ENCODE results near the gene SLC43A3. TPM values are rescaled to one million over a fixed set of nuclear protein-coding genes. Genes with fewer than 3 reads are reported as not detected.

Gene SLC43A3
- 39.5 TPM for total RNA-seq

DNA sequence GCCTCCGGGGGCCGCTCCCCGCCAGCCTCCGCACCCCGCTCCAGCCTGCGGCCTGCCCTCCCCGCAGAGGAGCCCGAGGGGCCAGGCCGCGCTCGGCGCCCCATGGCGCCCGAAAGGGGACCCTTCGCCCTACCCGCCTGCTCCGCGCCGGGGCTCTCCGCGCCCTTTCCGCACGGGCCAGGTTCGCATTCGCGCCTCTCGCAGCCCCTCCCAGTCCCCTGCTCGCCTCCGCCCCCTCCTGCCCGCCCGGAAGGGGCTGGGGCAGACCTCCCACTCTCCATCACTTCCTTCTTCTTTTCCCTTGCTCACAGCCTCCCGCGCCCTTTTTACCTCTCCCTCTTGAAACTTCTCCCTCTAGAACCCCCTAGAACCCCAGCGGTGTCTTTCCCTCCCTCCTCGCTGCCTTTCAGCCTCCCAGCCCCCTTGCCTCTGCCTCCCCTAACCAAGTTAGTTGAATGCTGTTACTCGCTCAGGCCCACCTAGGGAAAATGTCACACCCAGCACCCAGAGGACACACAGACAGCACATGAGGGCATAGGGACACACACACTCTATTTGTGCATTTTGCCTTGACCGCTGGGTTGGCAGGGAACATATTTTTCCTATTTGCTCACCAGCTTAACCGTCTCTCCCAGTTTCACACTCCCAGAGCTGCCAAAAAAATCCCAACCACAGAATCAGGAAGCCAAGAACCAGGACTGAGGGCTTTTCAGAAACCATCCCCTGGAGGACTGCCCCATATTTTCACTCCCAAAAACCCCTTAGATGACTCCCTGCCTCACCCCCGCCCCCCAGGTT, at the start of gene SLC43A3:
Gene SLC43A3 (minus strand): TSS at position 193 of the 798 bp plus-strand sequence. CDS start 949 bp downstream, outside the sequence.
- DNase-seq (ENCODE audit: low spot score): peak; percentile 73

DNA sequence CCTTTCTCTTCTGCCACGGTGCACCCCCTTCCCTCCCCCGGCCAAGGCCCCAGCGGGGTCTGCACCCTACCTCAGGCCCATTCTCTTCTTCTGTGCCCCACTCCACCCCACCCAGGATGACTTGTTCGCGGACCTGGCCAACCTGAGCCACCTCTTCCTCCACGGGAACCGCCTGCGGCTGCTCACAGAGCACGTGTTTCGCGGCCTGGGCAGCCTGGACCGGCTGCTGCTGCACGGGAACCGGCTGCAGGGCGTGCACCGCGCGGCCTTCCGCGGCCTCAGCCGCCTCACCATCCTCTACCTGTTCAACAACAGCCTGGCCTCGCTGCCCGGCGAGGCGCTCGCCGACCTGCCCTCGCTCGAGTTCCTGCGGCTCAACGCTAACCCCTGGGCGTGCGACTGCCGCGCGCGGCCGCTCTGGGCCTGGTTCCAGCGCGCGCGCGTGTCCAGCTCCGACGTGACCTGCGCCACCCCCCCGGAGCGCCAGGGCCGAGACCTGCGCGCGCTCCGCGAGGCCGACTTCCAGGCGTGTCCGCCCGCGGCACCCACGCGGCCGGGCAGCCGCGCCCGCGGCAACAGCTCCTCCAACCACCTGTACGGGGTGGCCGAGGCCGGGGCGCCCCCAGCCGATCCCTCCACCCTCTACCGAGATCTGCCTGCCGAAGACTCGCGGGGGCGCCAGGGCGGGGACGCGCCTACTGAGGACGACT, 49.3 kb upstream of the SLC43A3 start:
- peak; percentile 57 for DNase-seq (ENCODE audit: low spot score)

DNA sequence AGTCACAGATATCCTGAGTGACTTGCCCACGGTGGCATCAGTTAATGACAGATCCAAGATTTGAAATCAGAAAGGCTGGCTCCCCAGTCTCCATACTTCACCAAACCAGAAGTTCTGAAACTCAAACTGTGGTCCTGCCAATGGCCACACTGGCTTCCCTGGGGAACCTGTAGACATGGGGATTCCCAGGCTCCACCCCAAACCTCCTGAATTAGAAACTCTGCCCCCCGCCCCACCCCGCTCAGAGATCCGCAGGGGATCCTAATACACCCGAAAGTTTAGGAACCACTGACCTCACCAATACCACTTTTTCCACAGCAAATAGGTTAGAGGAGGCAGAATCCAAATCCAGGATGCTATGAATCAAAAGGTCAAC, 48.7 kb upstream of the SLC43A3 start:
- no peak for DNase-seq (ENCODE audit: low spot score)

- no peak for DNase-seq (ENCODE audit: low spot score)
Measured at GRCh38 chr11:57475191-57475590, 48.3 kb upstream of the SLC43A3 start.

GRCh38 chr11:57474803-57475115, 47.8 kb upstream of the SLC43A3 start:
- no peak for DNase-seq (ENCODE audit: low spot score)

DNA sequence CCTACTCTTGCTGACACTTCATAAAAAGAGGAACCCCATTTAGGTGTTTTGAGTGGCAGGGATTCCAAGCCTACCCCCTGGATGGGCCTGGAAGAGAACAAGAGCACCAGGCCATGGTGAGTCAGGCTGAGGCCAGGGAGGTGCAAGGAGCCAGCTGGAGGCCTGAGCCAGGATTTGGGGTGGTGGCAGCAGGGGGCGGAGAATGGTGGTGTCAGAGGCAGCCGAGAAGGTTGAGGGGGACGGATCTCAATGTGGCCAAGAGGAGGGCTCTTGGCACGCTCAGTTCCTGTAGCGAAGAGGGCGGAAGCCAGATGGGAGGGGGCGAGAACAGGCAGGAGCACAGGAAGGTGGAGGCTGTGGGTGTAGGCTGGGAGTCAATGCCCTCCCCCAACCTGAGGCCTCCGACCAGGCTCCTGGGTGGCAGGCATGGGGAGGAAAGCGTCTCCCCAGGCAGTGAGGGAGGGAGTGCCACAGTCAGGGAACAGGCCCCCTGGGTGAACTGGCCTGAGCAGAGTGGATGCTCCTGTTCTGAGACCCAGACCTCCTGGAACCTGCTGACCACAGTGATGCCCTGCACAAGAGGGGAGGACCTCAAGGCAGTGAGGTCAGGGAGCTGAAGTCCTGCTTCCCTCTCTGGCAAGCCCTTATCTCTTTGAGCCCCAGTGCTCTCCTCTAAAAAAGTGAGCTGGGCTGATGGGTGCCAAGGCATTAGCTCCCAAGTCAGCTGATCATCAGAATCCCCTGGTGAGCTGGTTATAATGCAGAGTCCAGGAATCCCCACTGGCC, 47.3 kb upstream of the SLC43A3 start:
- no peak for DNase-seq (ENCODE audit: low spot score)

DNA sequence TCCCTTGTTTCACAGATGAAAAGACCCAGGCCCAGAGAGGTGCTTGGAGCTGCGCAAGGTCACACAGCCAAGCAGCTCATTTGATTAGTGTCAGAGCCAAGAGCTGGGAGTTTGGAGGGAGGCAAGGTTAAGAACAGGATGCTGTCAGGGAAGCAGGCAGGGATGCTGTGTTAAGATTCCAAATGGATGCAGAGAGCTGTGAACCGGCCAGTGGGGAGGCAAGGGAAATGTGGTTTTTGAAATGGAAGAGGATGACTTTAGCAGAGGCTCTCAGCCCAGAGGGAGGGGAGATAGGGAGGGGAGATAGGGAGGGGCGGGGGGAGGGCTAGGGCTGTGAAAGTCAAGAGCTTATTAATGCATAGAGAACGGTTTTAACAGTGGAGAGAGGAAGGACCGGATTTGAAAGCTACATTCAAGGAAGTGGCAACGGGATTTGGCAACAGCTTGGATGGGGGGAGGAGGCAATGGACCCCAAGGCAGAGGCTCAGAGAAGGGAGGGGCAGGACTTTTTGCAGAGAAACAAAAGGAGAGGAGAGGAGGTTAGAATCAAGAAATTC, 46.4 kb upstream of the SLC43A3 start:
- no peak for DNase-seq (ENCODE audit: low spot score)

GRCh38 chr11:57471496-57471895, 44.6 kb upstream of the SLC43A3 start:
- peak; percentile 59 for DNase-seq (ENCODE audit: low spot score)

DNA sequence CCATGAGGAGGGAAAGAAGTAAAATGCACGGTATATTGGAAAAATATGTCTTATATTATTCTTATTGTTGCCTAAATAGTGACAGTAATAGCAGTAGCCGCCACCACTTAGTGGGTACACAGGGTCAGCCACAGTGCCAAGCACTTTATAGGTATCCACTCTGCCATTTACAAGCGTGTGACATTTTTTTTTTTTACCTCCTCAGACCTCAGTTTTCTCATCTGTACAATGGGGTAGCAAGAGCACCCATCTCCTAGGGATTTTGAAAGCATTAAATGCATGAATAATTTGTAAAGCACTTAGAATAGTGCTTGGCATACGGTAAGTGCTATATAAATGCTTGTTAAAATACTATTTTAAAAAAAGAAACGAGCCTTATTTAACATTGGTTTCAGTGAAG, 42.3 kb upstream of the SLC43A3 start:
- no peak for DNase-seq (ENCODE audit: low spot score)

GRCh38 chr11:57468276-57468675, 41.4 kb upstream of the SLC43A3 start:
- no peak for DNase-seq (ENCODE audit: low spot score)

- no peak for DNase-seq (ENCODE audit: low spot score)
Measured at GRCh38 chr11:57467508-57468157, 40.7 kb upstream of the SLC43A3 start.

DNA sequence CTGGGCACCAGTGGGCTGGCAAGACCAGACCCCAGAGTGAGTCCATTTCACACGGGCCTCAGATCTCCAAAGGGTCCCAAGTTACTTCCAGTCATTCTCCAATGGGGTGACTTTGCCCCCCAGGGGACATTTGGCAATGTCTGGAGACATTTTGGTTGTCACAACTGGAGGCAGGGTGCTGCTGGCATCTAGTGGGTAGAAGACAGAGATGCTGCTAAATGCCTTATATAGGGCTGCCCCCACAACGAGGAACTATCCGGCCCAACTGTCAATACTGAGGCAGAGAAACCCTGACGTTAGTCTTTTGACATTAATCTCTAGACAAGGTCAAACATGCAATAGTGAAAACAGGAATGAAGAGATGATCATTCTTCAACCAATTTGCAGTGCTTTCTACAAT, 39.8 kb upstream of the SLC43A3 start:
- no peak for DNase-seq (ENCODE audit: low spot score)

- DNase-seq (ENCODE audit: low spot score): no peak
Measured at GRCh38 chr11:57464539-57465181, 37.7 kb upstream of the SLC43A3 start.

DNA sequence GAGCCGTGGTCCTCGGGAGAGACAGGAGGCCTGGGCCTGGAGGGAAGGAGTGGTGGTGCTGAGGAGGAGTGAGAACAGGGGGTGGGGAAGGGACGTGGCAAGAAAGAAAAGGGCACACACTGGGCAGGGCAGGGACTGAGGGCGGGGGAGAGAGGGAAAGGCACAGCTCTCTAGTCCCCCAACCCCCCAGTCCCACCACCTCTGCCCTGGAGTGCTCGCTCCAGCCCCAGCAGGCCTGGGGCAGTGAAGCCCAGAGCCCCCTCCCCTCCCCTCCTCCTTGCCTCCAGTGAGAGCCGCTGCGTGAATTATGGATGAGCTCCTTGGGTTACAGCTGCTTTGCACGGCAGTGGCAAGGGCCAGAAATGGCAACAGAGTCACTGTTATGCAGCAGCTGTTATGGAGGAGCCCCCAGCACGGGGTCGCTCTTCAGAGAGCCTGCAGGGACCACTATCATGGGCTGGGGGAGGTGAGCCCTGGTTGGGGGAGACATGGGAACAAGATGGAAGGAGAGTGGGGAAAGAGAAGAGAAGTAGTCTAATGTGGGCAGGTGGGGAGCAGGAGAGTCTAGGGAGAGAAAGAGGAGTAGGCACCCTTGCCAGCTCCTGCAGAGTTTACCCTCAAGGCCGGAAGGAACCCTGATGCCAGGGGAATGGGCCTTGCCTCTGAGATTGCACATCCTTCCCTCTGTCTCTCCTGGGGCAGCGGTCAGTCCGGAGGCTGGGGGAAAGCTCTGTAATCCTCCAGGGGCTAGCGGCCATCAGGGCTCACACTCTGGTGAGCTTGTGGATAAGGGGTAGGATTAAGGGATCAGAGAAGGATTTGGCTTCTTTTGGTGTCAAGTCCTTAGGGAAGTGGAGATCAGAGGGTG, 37.0 kb upstream of the SLC43A3 start:
- no peak for DNase-seq (ENCODE audit: low spot score)

DNA sequence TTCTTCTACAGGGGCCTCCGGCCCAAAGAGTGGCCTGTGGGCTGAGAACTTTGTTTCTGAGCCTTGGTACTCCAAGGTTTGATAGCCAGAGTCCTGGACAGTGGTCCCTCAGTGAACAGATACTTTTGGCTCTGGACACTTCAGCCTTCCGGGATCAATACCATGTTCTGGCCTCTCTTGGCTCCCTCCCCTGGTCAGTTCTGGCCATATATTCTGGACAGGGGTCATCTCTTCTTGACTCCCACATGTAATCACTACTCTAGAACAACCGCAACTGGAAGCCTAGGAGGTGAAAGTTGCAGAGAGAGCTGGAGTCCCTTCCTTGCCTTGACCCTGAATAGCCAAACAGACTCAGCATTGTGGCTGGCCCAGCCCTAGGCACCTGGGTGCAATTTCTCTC, 35.7 kb upstream of the SLC43A3 start:
- DNase-seq (ENCODE audit: low spot score): no peak

GRCh38 chr11:57461841-57462489, 35.0 kb upstream of the SLC43A3 start:
- DNase-seq (ENCODE audit: low spot score): no peak

- DNase-seq (ENCODE audit: low spot score): no peak
Measured at GRCh38 chr11:57460758-57461749, 34.1 kb upstream of the SLC43A3 start.

DNA sequence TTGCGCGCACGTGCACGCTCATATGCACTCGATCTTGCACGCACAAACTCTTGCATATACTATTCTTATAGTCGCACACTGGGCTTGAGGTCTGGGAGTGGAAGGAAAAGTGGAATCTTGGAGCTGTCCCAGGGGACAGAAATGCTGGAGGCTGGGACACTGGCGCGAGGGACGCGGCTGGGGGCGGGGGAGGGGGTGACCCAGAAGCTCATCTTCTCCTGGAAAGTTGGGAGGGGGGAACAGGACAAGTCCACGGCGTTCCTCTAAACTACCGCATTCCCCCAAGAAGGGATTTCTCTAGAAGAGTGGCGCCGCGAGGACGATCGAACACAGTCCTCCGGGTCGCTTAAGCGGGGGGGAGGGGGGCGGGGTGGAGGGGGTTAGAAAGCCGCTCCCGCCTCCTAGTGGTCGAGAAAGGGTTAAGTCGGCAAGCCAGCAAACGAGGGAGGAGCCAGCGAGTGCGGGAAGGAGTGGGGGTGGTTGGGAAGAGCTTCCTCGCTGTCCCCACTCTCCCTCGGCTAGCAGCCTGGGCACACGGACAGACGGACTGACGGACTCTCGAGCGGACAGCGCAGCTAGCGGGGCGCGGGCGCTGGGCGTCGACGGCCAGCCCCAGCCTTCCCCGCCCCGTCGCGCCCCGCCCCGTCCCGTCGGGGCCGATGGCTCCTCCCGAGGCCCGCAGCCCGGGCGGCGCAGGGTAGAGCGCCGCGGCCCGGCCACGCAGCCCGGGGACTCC, 33.3 kb upstream of the SLC43A3 start, which contains the start of gene RTN4RL2:
Gene RTN4RL2 (plus strand): TSS at position 507 of the 736 bp plus-strand sequence. CDS start 338 bp downstream, outside the sequence.
- DNase-seq (ENCODE audit: low spot score): peak; percentile 33

Measured in mucosa of gallbladder (tissue), 1 donor.